Mesenchymal stem cell (in vitro differentiated cells and primary cell): ENCODE measurements around the gene ZBTB21.

ENCODE experiments used
- DNase-seq: peaks from one replicate; pipeline ENCODE4 v3.0.0-alpha.2; 2013
- H2AFZ ChIP-seq: one replicate; pipeline ENCODE4 v1.6.1; 2013; ENCODE audit warnings: low read depth, mild to moderate bottlenecking, control low read depth, inconsistent platforms, low read length, moderate library complexity
- H2AK5ac ChIP-seq: 2 replicates; pipeline ENCODE4 v1.6.1; 2013; ENCODE audit warnings: low read length, moderate library complexity, mild to moderate bottlenecking, inconsistent platforms; ENCODE audit not compliant: severe bottlenecking
- H2BK120ac ChIP-seq: one replicate; pipeline ENCODE4 v1.6.1; 2013; ENCODE audit warnings: low read depth, mild to moderate bottlenecking, inconsistent platforms, low read length, moderate library complexity
- H2BK12ac ChIP-seq, 2 experiments: one replicate each; pipeline ENCODE4 v1.6.1; 2013; ENCODE audit warnings: inconsistent platforms in 2 of 2, low read length in 2 of 2, mild to moderate bottlenecking in 2 of 2, moderate library complexity in 2 of 2, control low read depth in 1 of 2
- H2BK15ac ChIP-seq: one replicate; pipeline ENCODE4 v1.6.1; 2013; ENCODE audit warnings: mild to moderate bottlenecking, low read depth, inconsistent platforms; ENCODE audit not compliant: poor library complexity, severe bottlenecking
- H2BK5ac ChIP-seq: 2 replicates; pipeline ENCODE4 v1.6.1; 2013; ENCODE audit warnings: low read depth, mild to moderate bottlenecking, low read length, control low read depth, inconsistent platforms; ENCODE audit not compliant: poor library complexity, severe bottlenecking
- H3K14ac ChIP-seq, 2 experiments: one replicate each; pipeline ENCODE4 v1.6.1; 2013; ENCODE audit warnings: inconsistent platforms in 2 of 2, low read length in 2 of 2, control low read depth in 1 of 2, mild to moderate bottlenecking in 1 of 2, moderate library complexity in 1 of 2
- H3K18ac ChIP-seq, 2 experiments: one replicate each; pipeline ENCODE4 v1.6.1; 2013; ENCODE audit warnings: inconsistent platforms in 2 of 2, low read length in 2 of 2, control low read depth in 1 of 2, low read depth in 1 of 2, mild to moderate bottlenecking in 1 of 2
- H3K23ac ChIP-seq, 2 experiments: one replicate each; pipeline ENCODE4 v1.6.1; 2013; ENCODE audit warnings: inconsistent platforms in 2 of 2, low read length in 2 of 2, mild to moderate bottlenecking in 2 of 2, moderate library complexity in 2 of 2, control low read depth in 1 of 2
- H3K27ac ChIP-seq: 2 replicates; pipeline ENCODE4 v1.5.1; 2013; ENCODE audit warnings: mild to moderate bottlenecking, moderate library complexity, low read length, control low read depth, inconsistent platforms; ENCODE audit not compliant: poor library complexity, severe bottlenecking
- H3K27me3 ChIP-seq, 2 experiments: 2 replicates each; pipeline versions ENCODE4 v1.6.1 to v1.7.0; 2013; ENCODE audit warnings: low read length in 2 of 2, mild to moderate bottlenecking in 2 of 2, moderate library complexity in 2 of 2, control low read depth in 1 of 2, inconsistent platforms in 1 of 2; ENCODE audit not compliant: control insufficient read depth in 1 of 2, insufficient read depth in 1 of 2
- H3K36me3 ChIP-seq, 2 experiments: 2 replicates each; pipeline versions ENCODE4 v1.6.1 to v1.7.0; 2013; ENCODE audit warnings: low read length in 2 of 2, control low read depth in 1 of 2, inconsistent platforms in 1 of 2, low read depth in 1 of 2, mild to moderate bottlenecking in 1 of 2; ENCODE audit not compliant: insufficient read depth in 2 of 2, control insufficient read depth in 1 of 2
- H3K4ac ChIP-seq, 2 experiments: one replicate each; pipeline ENCODE4 v1.6.1; 2013; ENCODE audit warnings: inconsistent platforms in 2 of 2, low read length in 2 of 2, mild to moderate bottlenecking in 2 of 2, moderate library complexity in 2 of 2, control low read depth in 1 of 2, low read depth in 1 of 2
- H3K4me1 ChIP-seq: 2 replicates; pipeline ENCODE4 v1.6.1; 2013; ENCODE audit warnings: low read depth, low read length, control low read depth; ENCODE audit not compliant: control insufficient read depth, insufficient read depth
- H3K4me2 ChIP-seq: 2 replicates; pipeline ENCODE4 v1.6.1; 2013; ENCODE audit warnings: low read length, mild to moderate bottlenecking, inconsistent platforms; ENCODE audit not compliant: poor library complexity, severe bottlenecking
- H3K4me3 ChIP-seq, 2 experiments: 2 replicates each; pipeline versions ENCODE4 v1.5.1 to v1.7.0; 2013; ENCODE audit warnings: low read length in 2 of 2, mild to moderate bottlenecking in 2 of 2, control low read depth in 1 of 2, low read depth in 1 of 2; ENCODE audit not compliant: insufficient read depth in 1 of 2
- H3K79me1 ChIP-seq: replicated peaks from 2 replicates; pipeline ENCODE4 v1.6.1; 2013; ENCODE audit warnings: mild to moderate bottlenecking, control low read depth, low read length, inconsistent platforms; ENCODE audit not compliant: poor library complexity, severe bottlenecking
- H3K9ac ChIP-seq: 2 replicates; pipeline ENCODE4 v1.7.0; 2013; ENCODE audit warnings: mild to moderate bottlenecking, low read length, moderate library complexity
- H3K9me3 ChIP-seq: 2 replicates; pipeline ENCODE4 v1.7.0; 2013; ENCODE audit warnings: mild to moderate bottlenecking, low read length; ENCODE audit not compliant: control insufficient read depth
- H4K8ac ChIP-seq: one replicate; pipeline ENCODE4 v1.6.1; 2013; ENCODE audit warnings: inconsistent platforms, mild to moderate bottlenecking, low read length, moderate library complexity
- H4K91ac ChIP-seq: one replicate; pipeline ENCODE4 v1.6.1; 2013; ENCODE audit warnings: mild to moderate bottlenecking, low read length, inconsistent platforms
- WGBS: methylation state at CpG from one replicate; pipeline ENCODE4 v1.1.7; 2013; ENCODE audit warnings: mixed read lengths; 5-methylcytosine and 5-hydroxymethylcytosine counted together

ZBTB21 gene

GRCh38 chr21:42039911-42040351 is 29.8 kb upstream of the ZBTB21 start:
- Histone ChIP-seq H3K23ac (no peak overlapping the region), H2AK5ac (peak overlapping the region; percentile 23), H3K79me1 (no peaks in the 10 kb centered on the region), H3K27me3 (peaks cover 0 to 11% of the 10 kb centered on the region in 2 experiments), H2BK15ac (peak overlapping the region; percentile 89), H3K18ac (peak overlapping the region; percentile 88 to 97), H3K27ac (peak overlapping the region; percentile 88), H3K9me3 (no peaks in the 10 kb centered on the region), H2BK120ac (peak overlapping the region; percentile 94), H3K4me2 (no peak overlapping the region), H3K4ac (peak overlapping the region; percentile 95 to 98), H3K14ac (peak overlapping the region in 1 of 2 experiments; percentile 84), H2AFZ (peak overlapping the region; percentile 72), H3K4me3 (peak overlapping the region in 1 of 2 experiments; percentile 51), H3K9ac (peak overlapping the region; percentile 85), H2BK5ac (no peak overlapping the region), H3K4me1 (peaks cover 29% of the 10 kb centered on the region), H2BK12ac (peak overlapping the region; percentile 72 to 100), H3K36me3 (no peaks in the 10 kb centered on the region), H4K8ac (peak overlapping the region; percentile 93), H4K91ac (peak overlapping the region; percentile 95)
- peak; percentile 95 for DNase-seq
- 24% methylated on average over 12 of the region's 12 CpGs for WGBS

GRCh38 chr21:42039470-42039901 is 29.3 kb upstream of the ZBTB21 start:
- H2AK5ac ChIP-seq = peak overlapping the region; percentile 23
- H3K79me1 ChIP-seq = no peaks in the 10 kb centered on the region
- H2BK120ac ChIP-seq = peak overlapping the region; percentile 94
- no peaks in the 10 kb centered on the region for H3K9me3 ChIP-seq
- H3K18ac ChIP-seq = peak overlapping the region; percentile 88 to 97
- H3K4me3 ChIP-seq = peak overlapping the region in 1 of 2 experiments; percentile 51
- 71% methylated on average over 5 of the region's 5 CpGs for WGBS
- H3K27ac ChIP-seq = peak overlapping the region; percentile 88
- H2AFZ ChIP-seq = peak overlapping the region; percentile 72
- no peaks in the 10 kb centered on the region for H3K36me3 ChIP-seq
- H4K8ac ChIP-seq = peak overlapping the region; percentile 93
- H3K27me3 ChIP-seq = peaks cover 0 to 11% of the 10 kb centered on the region in 2 experiments
- H3K4me2 ChIP-seq = no peak overlapping the region
- peak overlapping the region; percentile 72 to 100 for H2BK12ac ChIP-seq
- H3K14ac ChIP-seq = peak overlapping the region in 1 of 2 experiments; percentile 83
- H3K4ac ChIP-seq = peak overlapping the region; percentile 95 to 98
- peak overlapping the region; percentile 85 for H3K9ac ChIP-seq
- peaks cover 29% of the 10 kb centered on the region for H3K4me1 ChIP-seq
- peak; percentile 89 for DNase-seq
- peak overlapping the region in 1 of 2 experiments; percentile 43 for H3K23ac ChIP-seq
- no peak overlapping the region for H2BK5ac ChIP-seq
- peak overlapping the region; percentile 95 for H4K91ac ChIP-seq
- H2BK15ac ChIP-seq = no peak overlapping the region

- no peak overlapping the region for H3K14ac ChIP-seq
- H2AFZ ChIP-seq = no peak overlapping the region
- H3K36me3 ChIP-seq = no peaks in the 10 kb centered on the region
- H2BK15ac ChIP-seq = no peak overlapping the region
- H3K23ac ChIP-seq = no peak overlapping the region
- H3K4me2 ChIP-seq = no peak overlapping the region
- H3K4me3 ChIP-seq = no peak overlapping the region
- no peaks in the 10 kb centered on the region for H3K79me1 ChIP-seq
- H3K4me1 ChIP-seq = peaks cover 29% of the 10 kb centered on the region
- peak overlapping the region in 1 of 2 experiments; percentile 47 for H3K4ac ChIP-seq
- H2BK120ac ChIP-seq = peak overlapping the region; percentile 94
- peak overlapping the region; percentile 23 for H2AK5ac ChIP-seq
- peak overlapping the region; percentile 95 for H4K91ac ChIP-seq
- peak overlapping the region; percentile 34 to 100 for H2BK12ac ChIP-seq
- H3K18ac ChIP-seq = peak overlapping the region; percentile 7 to 78
- no peak overlapping the region for H4K8ac ChIP-seq
- 84% methylated on average over 7 of the region's 8 CpGs for WGBS
- no peak overlapping the region for H3K27ac ChIP-seq
- no peaks in the 10 kb centered on the region for H3K9me3 ChIP-seq
- H2BK5ac ChIP-seq = no peak overlapping the region
- peaks cover 0 to 8% of the 10 kb centered on the region in 2 experiments for H3K27me3 ChIP-seq
- DNase-seq = peak; percentile 65
- peak overlapping the region; percentile 85 for H3K9ac ChIP-seq
Measured at GRCh38 chr21:42038826-42039425, 28.8 kb upstream of the ZBTB21 start.

- Histone ChIP-seq H2AFZ (no peak overlapping the region), H3K9me3 (no peaks in the 10 kb centered on the region), H3K18ac (peak overlapping the region in 1 of 2 experiments; percentile 18), H2BK120ac (no peak overlapping the region), H4K91ac (no peak overlapping the region), H3K9ac (peak overlapping the region; percentile 85), H3K36me3 (no peaks in the 10 kb centered on the region), H2BK12ac (peak overlapping the region; percentile 73 to 79), H3K4me3 (no peak overlapping the region), H3K4me1 (peaks cover 29% of the 10 kb centered on the region), H3K23ac (no peak overlapping the region), H3K4me2 (no peak overlapping the region), H3K27ac (no peak overlapping the region), H2AK5ac (peak overlapping the region; percentile 27), H3K14ac (no peak overlapping the region), H2BK5ac (no peak overlapping the region), H4K8ac (no peak overlapping the region), H2BK15ac (no peak overlapping the region), H3K27me3 (peaks cover 0 to 3% of the 10 kb centered on the region in 2 experiments), H3K4ac (peak overlapping the region; percentile 27 to 61), H3K79me1 (no peaks in the 10 kb centered on the region)
- over 99% methylated on average over 10 of the region's 10 CpGs for WGBS
- DNase-seq = no peak
Measured at GRCh38 chr21:42038393-42038792, 28.2 kb upstream of the ZBTB21 start.
